ENCODE results near the gene TBL1X.
A peak's percentile ranks its signal among the peaks of the same experiment; 100 is the strongest.

The TBL1X gene

GRCh38 chrX:9560219-9560618 is 95.4 kb downstream of the TBL1X start:
- TF ChIP-seq CTCF (conservative IDR thresholded peaks at IDR 0.05; ENCODE audit: low read length), result no peak
- H3K4me3 ChIP-seq (ENCODE audit: low read length), result no peak overlapping the region
- DNase-seq (ENCODE audit: low read depth), result no peak

- no peak overlapping the region for H3K4me3 ChIP-seq (ENCODE audit: low read length)
- TF ChIP-seq CTCF (conservative IDR thresholded peaks at IDR 0.05; ENCODE audit: low read length), result no peak
- DNase-seq (ENCODE audit: low read depth), result no peak
Observed at GRCh38 chrX:9561199-9561598, 96.3 kb downstream of the TBL1X start.

GRCh38 chrX:9562851-9563250 is 98.0 kb downstream of the TBL1X start:
- peak; percentile 91 for DNase-seq (ENCODE audit: low read depth)
- TF ChIP-seq CTCF (conservative IDR thresholded peaks at IDR 0.05; ENCODE audit: low read length), result no peak

DNA sequence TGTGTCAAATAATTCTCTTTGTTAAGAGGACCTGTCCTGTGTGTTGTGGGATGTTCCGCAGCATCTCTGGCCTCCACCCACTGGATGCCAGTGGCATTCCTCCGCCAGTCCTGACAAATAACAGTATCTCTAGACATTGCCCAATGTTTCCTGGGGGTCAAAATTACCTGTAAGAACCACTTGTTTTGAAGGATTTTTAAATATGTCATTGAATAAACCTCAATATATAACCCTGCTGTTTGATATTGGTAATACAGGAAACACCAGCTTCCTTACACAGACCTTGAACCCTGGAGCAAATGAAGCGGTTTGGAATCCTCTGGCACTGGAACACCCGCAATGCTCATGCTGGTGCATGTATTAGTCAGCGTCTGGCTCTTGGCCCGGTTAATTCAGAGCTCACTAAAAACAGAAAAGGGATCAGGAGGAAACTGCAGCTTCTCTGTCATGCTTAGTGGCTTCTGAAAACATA is 101.3 kb downstream of the TBL1X start:
- no peak overlapping the region for H3K4me3 ChIP-seq (ENCODE audit: low read length)
- DNase-seq (ENCODE audit: low read depth), result peak; percentile 87
- no peak for TF ChIP-seq CTCF (conservative IDR thresholded peaks at IDR 0.05; ENCODE audit: low read length)

More at GRCh38 chrX:9562851-9563250, 98.0 kb downstream of the TBL1X start:
- no peak overlapping the region for H3K4me3 ChIP-seq (ENCODE audit: low read length)

GRCh38 chrX:9569876-9570301 is 105.0 kb downstream of the TBL1X start:
- TF ChIP-seq CTCF (conservative IDR thresholded peaks at IDR 0.05; ENCODE audit: low read length), result no peak
- no peak overlapping the region for H3K4me3 ChIP-seq (ENCODE audit: low read length)
- DNase-seq (ENCODE audit: low read depth), result peak; percentile 68

- no peak overlapping the region for H3K4me3 ChIP-seq (ENCODE audit: low read length)
- DNase-seq (ENCODE audit: low read depth), result no peak
- no peak for TF ChIP-seq CTCF (conservative IDR thresholded peaks at IDR 0.05; ENCODE audit: low read length)
Observed at GRCh38 chrX:9573282-9574106, 108.6 kb downstream of the TBL1X start.

DNA sequence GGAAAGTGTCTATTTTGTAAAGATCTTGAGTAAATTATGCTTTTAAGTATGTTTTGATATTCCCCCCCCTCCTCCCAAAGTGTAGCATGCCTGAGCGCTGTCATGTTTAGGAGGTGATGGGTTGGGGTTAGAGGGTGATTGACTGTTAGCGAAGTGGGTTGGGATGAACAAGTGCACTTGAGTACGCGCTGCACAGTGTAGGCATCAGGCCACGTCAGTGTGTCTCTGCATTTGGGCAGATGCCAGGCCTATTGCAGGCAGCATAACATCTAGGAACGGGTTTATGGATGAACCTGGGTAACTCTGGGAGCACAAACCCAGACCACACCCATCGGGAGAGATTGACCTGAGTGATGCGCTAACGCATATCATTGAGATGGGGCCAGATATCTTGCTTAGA is 111.2 kb downstream of the TBL1X start:
- TF ChIP-seq CTCF (conservative IDR thresholded peaks at IDR 0.05; ENCODE audit: low read length), result no peak
- H3K4me3 ChIP-seq (ENCODE audit: low read length), result no peak overlapping the region
- no peak for DNase-seq (ENCODE audit: low read depth)
